Renal cortical epithelial cell (primary cell): Measurements from ENCODE around the gene DDX47. TPM values are rescaled to one million over a fixed set of nuclear protein-coding genes. Genes with fewer than 3 reads are reported as not detected.
A peak's percentile ranks its signal among the peaks of the same experiment; 100 is the strongest.

Experiments
- DNase-seq: peaks from one replicate; pipeline ENCODE4 v3.0.0-alpha.2; 2011; ENCODE audit warnings: low read depth
- total RNA-seq: library from RNA; depleted of rRNA; stranded (reverse); fragments of >200 nt; gene quantifications from 2 replicates; pipeline ENCODE4 v1.2.3, GENCODE V29; 2014

DDX47 gene
- 102 and 135 TPM in 2 replicates for total RNA-seq

DNA sequence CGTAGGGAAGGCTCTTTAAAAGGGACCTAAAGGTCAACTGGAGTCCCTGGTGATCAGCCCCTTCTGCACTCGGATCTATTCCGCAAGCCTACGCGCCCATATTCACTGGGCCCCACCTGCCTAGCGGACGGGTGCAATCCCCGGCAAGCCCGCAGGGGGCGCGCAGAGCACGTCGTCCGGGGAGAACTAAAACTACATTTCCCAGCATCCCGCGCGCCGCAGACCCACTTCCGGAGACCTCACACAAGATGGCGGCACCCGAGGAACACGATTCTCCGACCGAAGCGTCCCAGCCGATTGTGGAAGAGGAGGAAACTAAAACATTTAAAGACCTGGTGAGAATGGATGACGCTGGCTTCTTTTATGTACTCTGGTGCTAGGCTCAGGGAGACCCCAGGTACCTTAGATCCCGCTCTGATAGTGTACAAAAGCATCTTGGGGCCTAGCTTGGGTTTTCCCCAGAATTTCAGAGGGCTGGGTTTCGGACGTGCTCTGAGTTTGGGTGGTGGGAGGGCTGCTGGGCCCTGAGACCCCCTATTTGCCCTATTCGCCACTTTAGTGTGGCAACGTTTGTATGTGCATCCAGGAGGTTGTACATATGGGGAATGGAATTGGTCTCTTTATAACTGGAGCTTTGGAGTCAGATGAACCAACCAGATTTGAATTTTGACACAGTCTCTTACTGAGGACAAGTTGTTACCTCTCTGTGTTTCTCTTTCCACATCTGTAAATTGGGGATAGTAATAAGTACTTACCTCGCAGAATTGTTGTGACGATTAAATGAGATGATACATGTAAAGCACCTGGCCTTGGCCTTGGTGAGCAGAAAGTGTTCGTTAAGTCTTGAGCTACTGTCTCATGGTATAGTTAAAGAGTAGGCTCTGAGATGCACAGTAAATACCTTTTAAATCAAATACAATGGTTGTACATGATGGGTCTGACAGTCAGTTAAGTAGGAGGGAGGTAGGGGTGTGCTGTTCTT is at the start of gene DDX47:
Gene DDX47 (plus strand): TSS at position 227 of the 982 bp plus-strand sequence. CDS start 22 bp downstream, at position 249.
- peak; percentile 81 for DNase-seq

DNA sequence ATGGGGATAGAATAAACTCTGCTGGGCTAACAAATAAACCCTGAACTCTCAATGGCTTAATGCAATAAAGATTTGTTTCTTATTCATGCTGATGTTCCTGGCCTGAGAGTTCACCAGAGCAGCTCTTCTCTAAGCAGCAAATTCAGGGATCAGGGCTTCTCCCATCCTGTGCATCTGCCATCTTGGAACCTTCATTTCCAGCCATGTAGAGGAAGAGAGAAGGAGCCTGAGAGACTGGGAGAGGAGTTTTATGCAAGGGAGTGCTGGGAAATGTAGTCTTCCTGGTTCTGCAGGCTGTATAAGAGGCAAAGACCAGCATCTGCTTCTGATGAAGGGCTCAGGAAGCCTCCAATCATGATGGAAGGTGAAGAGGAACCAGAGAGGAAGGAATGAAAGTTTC is 48.3 kb upstream of the DDX47 start:
- DNase-seq = no peak

GRCh38 chr12:12770262-12770661 is 42.9 kb upstream of the DDX47 start:
- no peak for DNase-seq

DNA sequence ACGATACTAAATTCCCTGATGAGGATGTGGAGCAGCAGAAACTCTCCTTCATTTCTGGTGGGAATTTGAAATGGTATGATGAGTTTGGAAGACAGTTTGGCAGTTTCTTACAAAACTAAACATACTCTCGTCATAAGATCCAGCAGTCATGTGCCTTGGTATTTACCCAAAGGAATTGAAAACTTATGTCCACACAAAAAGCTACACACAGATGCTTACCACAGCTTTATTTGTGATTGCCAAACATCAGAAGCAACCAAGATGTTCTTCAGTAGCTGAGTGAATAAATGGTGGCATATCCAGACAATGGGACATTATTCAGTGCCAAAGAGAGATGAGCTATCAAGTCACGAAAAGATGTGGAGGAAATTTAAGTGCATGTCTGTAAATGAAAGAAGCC is 38.4 kb upstream of the DDX47 start:
- DNase-seq = no peak

GRCh38 chr12:12776261-12776660 is 36.9 kb upstream of the DDX47 start:
- DNase-seq = no peak

DNA sequence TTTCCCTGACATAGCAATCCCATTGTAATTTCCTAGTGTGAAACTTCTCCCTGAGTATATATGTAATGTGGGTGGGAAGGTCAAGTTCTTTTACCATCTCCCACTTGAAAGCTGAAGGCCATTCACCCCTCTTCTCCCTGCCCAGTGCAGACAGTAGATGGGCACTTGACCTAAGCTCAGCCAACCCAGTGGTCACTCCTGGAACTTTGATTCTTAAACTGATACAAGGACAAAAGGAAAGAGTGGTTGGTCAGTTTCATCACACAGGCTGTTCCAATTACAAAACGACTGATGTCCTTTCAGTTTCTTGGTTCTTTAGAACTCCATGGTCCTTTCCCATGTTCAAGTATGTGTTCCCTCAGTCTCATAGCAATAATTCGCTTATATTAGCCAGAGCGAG is 36.1 kb upstream of the DDX47 start:
- DNase-seq = no peak

DNA sequence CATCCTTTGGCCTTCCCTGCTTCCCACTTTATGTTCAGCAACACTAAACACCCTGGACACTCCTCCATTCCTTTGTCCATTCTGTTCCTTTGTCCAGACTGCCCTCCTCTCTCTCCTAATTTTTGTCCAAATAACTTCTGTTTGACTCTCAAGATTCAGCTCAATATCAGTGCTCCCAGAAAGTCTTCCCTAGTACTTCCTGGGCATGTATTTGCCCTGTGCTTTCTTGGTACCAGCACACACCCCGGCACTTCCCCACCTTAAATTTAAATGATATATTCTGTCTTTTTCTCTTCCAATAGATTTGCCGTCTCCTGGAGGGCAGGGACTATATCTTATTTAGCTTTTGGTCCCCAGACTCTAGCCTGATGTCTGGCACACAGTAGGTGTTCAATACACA is 34.1 kb upstream of the DDX47 start:
- DNase-seq = no peak

DNA sequence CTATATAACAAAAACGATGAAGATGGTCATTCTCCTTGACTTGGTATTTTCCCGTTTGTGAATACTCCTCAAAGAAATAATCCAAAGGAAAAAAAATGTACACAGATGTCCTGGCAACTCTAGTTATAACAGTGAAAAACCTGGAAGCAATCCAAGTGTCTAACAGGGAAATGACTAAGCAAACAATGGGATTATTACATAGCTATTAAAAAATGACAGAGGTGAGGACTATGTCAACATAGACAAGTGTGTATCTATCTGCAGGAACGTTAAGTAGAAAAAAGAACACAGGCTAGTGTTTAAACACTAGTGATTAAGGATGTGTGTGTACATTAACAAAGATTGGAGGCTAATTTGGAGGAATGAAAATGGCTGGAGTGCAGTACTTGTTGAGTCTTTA is 33.6 kb upstream of the DDX47 start:
- peak; percentile 76 for DNase-seq

DNA sequence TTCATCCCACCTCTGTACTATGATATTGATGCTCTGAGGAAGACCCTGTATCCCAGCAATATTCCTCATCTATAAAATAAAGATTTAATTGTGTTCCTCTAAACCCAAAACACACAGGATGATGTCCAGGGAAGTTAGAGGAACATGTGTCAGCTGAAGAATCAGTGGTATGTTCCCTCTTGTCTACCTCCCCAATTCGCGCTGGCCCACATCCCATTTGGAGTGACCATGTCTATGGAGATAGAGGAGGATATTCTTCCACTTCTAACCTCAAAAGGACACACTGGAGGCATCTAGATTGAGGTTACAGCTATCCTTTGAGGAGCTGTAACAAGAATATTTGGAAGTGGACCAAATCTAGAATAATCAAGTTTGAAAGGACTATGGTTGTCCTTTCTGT is 29.0 kb upstream of the DDX47 start:
- DNase-seq = no peak

DNA sequence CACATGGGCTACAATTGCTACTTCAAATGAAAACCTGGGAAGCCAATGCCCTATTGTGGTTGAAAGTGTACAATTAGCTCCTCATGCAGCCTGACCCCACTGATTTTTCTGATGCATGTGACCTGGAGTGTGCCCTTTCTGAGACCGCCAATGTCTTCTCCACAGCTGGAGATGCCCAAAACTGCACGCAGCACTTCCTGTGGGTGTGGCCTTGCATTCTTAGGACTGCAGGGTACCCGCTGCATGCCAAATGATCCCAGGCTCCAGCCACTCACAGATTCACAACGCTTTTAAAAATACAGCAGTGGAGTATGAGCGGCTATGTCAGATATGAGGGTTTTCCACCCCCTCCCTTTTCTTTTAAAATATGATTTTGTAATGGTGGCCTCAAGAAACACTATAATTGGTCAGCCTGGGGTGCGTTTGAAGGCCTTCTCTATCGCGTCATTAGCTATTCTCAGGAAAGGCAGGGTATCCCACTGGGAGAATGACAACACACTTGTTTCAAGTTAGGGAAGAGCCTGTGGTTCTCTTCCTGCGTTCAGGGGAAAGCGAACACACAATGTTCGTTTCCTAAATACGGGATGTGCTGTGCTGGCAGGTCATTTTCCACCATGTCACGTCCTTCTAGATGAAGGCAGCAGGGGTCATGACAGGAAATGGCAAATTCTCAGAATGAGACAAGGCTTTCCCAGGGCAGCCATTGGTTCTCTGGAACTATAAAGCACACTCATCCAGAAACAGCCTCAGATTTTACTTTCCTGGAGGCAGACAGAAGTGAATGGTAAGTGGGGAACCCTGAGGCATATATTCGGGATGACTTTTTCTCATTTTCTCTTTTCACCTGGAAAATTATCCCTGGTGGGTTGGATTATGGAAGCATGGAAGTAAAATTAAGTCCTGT is 28.0 kb upstream of the DDX47 start, which contains the start of gene APOLD1:
Gene APOLD1 (plus strand): TSS at position 749 of the 904 bp plus-strand sequence. CDS start 33 bp downstream, at position 782.
- DNase-seq = no peak

DNA sequence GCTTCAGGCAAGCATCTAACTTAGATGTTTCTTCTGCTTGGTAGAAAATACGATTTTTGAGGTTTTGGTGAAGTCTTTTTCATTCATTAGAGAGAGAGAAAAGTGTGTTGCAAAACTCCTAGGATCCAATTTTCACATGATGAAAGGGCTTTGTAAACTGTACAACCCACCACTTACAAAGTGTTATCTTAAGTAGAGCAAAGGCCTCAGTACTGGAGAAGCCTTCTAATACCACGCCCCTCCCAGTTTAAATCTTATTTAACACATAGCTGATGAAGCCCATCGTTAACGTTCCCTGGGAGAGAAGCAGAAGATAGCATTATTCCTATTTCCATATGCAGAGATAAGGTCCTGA is 26.8 kb upstream of the DDX47 start:
- DNase-seq = no peak

DNA sequence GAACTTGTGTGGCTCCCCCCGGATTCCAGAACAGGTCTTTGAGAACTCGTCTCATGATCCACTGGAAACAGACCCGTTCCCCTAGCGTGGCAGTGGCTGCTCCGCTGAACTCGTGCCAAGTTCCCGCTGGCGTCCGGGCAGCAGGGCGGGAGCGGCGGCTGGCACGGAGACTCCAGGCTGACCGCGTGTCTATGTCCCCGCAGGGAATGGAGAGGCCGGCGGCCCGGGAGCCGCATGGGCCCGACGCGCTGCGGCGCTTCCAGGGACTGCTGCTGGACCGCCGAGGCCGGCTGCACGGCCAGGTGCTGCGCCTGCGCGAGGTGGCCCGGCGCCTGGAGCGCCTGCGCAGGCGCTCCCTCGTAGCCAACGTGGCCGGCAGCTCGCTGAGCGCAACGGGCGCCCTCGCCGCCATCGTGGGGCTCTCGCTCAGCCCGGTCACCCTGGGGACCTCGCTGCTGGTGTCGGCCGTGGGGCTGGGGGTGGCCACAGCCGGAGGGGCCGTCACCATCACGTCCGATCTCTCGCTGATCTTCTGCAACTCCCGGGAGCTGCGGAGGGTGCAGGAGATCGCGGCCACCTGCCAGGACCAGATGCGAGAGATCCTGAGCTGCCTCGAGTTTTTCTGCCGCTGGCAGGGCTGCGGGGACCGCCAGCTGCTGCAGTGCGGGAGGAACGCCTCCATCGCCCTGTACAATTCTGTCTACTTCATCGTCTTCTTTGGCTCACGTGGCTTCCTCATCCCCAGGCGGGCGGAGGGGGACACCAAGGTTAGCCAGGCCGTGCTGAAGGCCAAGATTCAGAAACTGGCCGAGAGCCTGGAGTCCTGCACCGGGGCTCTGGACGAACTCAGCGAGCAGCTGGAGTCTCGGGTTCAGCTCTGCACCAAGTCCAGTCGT is 26.2 kb upstream of the DDX47 start:
- DNase-seq = peak; percentile 61

- DNase-seq = no peak
These were observed 25.0 kb upstream of the DDX47 start for GRCh38 chr12:12788131-12788530.

DNA sequence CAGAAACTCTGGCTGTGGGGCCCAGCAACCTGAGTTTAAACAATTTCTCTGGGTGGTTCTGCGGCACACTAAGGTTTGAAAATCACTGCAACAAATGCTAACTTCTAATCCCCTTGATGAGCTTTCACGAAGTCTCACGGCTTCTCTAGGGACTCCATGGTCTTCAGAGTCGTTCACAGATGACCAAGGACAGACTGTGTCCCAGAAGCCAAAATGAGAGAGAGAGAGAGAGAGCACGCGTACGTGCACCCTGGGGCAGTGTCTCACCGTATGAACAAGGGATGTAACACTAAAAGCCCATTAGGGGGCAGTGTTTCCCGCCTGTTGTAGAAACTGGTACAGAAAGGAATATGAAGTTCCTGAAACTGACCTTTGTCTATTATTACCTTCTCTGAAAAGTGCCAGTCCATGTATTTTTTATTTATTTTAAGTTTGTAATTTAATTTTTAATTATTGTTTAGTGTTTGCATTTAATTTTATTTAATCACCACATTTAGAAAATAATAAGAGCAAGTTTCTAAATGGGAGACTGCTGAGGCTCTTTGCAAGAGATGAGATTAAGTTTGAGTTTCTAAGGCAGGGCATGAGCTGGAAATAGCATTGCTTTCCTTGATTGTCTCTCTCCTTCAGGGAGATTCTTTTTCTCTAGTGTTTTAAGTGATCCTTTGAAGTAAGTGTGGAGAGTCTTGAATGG is 24.3 kb upstream of the DDX47 start:
- peak; percentile 66 for DNase-seq

DNA sequence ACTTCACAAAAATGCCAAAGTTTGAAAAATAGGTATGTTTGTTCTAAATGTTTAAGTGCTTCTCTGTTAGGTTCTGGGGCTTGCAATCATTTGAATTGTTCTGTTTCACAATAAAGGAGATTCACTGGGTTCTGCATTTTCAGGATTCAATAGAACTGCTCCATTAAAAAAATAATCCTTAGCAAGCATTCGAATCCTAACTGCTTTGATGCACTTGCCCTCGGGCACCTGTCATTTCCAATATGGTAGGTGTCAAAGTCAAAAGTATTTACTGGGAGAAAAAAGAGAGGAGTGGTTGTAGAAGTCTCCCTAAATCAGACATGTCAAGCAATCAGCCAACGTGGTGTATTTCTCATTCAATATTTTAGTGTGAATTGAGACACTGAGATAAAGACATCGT is 22.2 kb upstream of the DDX47 start:
- no peak for DNase-seq

GRCh38 chr12:12791756-12792369 is 21.3 kb upstream of the DDX47 start:
- DNase-seq = peak; percentile 13

- DNase-seq = no peak
These were observed 20.7 kb upstream of the DDX47 start for GRCh38 chr12:12792421-12792820.

DNA sequence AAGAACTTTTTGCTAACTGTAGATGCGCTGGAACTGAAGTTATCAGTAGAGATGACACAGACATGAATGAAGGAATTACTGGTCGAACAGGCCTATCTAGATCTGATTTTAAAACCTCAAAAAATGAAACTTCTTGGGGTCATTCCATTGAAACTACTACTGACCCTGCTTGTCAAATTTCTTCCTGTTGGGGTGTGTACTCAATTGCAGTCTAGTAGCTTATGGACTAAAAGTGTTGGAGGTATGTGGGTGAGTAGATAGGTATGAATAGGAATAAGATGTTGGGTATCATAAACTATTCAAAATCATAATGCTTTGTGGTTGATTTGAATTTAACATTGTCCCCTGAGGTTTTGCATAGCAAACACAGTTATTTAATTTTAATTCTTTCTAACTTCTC is 18.5 kb upstream of the DDX47 start:
- DNase-seq = no peak

DNA sequence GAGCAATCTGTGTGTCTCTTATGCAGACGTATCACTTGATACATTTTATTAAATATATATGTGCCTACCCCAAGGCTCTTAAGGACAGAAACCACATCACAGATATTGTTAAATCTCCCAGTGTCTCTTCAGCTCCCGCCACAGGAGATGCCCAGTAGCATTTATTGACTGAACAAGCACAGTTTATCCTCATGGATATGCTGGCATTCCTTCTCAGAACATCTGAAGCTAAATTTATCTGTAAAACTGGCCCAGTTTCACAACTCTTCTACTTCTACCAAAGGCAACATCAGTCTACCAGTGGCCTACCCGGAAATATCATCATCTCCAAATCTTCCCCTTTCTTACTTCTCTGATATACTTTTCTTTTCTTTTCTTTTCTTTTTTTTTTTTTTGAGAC is 17.0 kb upstream of the DDX47 start:
- DNase-seq = no peak
